G401.6 (cell line): Measurements from ENCODE around the gene PTCD2.
A peak's percentile ranks its signal among the peaks of the same experiment; 100 is the strongest.

Experiments
- FAIRE-seq: peaks from 2 replicates; lab custom pipeline; 2012; peaks lifted over from hg19 to GRCh38; lab: Jason Lieb, UNC

Gene PTCD2

DNA sequence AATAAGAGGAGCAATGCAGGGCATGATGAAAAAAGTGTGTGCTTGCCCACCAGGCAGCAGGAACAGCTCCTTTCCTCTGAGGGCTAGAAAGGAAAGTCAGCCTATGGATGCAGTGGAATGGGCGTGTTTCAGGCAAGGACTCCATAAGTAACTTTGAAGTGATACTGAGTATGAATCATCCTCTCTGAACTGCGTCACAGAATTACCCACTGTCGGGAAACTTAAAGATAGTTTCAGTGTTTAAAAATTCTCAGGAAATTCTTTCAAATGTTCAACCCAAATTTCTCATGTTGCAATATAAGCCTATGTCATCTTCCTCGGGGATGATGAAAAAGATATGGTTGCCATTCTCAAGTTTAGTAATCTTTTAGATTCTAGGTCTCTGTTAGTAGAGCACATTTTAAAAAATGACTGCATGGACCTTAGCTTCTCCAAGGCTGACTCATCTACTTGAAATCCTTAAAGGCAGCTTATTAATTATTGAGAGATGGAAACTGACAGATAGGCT is 27.7 kb downstream of the PTCD2 start:
- FAIRE-seq: no peak

DNA sequence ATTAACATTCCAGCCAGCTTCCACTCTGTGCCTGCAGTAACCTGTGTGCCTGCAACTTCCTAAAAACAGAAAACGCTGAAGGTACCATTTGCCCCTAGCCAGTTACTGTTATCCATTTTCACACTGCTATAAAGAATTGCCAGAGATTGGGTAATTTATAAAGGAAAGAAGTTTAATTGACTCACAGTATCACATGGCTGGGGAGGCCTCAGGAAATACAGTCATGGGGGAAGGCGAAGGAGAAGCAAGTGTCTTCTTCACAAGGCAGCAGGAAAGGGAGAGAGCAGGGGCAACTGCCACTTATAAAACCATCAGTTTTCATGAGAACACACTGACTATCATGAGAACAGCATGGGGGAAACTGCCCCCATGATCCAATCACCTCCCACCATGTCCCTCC is 31.2 kb downstream of the PTCD2 start:
- no peak for FAIRE-seq

DNA sequence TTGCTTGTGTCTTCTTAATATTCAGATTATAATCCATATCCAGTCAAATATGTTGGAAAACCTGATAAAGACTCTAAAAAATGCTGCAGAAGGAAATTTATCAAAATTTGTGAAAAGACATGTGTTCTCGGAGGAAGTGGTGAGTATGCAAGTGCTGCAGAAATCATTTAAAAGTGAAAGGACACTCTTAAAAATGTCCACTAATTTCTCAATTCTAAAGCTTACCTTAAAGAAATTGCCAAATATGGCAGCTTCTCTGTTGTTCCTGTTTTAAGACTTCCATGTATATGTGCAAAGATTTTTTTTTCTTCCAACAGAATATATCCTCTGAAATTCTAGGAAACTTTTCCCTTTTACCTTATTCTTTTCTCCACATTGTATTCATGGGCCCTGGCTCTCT is 32.4 kb downstream of the PTCD2 start:
- no peak for FAIRE-seq

DNA sequence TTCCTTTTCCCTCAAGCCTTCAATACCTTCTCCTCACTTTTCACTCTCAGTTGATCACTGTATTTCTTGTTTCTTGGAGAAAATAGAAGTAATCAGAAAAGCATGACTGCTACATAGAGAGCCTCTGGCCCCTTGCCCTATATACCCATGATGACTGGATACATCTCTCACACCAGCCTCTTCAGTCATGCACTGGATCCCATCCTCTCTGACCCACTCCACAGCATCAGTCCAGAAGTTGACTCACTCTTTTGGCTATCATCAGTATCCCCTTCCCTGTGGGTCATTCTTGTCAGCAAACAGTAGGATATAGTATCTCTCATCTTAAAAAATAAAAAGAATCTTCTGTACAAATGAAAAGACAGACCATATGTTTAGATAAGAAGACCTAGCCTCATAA is 32.9 kb downstream of the PTCD2 start:
- no peak for FAIRE-seq

DNA sequence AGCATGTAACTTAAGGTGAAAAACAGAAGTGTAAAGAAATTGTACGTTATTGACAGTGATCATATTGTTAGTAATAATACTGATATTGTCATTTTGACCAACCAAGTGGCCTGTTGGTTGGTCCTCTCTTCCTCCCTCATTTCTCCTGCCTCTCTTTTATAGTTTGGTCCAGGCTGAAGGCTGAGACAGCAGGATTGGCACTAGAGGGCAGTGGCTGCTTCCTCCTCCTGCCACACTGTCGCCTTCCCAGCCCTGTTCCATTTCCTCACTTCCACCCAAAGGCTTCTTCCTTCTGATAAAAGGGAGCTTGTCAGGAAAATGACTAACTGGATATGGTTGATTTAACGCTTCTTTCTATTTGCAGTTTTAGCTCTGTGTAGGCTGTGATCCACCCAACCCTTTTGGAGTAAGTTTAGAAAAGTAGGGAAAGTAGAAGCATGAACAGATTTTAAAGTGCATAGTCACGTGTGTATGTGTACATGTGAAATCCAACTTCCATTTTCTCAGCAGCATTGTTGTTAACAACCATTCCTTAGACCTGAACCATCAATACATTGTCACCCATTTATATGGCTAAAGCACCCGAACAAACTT is 35.6 kb downstream of the PTCD2 start:
- FAIRE-seq: no peak

DNA sequence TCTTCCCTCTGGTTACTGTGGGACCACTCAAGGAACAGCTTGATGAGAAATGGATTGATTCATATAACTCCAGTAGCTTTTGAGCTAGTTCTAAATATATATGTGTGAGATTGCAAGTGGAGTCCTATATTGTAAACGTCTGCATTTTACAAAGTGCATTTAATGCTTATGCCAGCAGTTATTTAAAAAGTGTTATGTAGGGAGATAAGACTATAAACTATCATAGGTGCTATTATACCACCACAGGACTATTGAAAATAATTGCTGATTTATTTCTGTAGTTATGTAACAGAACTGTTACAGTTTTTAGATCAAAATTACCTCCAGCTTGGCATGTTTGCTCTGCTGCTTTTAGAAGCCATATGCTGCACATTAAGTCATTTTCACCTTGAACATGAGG is 36.2 kb downstream of the PTCD2 start:
- FAIRE-seq: no peak

DNA sequence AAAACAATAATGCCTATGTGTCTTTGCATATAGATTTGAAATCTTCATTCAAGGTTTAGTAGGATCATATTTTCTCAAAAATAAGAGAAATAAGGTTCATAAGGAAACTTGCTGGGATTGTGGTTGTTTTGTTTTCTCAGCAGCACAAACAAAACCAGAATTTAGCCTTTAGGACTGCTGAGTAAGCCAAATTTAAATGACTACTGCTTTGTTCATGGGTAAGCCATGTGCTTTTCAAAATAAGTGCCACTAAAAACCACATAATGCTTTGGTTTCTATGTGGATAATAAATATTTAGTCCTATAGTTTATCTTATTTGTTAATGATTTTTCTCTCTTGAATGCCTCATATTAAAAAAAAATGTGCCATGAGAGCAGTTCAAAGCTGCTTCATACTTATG is 38.8 kb downstream of the PTCD2 start:
- no peak for FAIRE-seq

DNA sequence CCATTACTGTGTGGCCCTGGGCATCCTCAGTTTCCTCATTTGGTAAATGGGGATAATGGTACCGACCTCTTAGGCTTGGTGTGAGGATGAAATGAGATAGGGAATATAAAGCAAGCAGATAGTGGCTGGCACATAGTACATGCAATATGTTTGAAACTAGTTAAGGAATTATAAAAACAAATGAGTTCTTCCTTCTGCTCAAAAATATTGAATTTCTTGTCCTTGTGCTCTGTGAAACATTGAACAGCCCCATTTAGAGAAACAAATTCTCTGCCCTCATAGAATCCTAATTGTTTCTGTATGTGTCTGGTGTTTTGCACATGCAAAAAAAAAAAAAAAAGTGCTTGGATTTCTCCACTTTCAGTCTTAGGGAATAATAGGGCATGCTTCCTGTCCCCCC is 39.7 kb downstream of the PTCD2 start:
- no peak for FAIRE-seq

DNA sequence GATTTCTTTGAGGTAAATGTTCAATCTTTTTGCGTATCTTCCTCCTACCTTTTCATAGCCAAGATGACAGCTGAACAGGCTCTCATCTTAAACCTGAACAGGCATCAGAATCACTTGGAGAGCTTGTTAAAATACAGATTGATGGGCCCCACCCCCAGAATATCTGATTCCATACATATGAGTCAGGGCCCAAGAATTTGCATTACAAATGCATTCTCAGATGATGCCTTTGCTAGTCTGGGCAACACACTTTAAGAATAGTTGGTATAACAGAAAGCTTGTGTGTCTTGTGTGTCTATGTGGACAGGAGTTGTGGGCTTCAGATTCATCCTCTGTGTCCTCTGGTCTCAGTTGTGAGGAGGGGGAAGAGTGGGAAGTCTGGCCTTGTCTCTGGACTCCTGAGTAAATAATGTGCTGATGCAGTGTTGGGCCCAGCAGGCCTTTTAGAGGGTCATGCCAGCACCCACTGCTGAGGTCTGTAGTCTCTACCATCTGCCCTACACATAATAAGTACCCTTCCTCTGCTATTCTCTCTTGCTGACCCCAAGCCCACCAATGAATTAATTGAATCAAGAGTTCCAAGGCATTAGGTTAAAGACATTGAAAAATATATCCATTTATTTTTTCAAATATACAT is 43.1 kb downstream of the PTCD2 start:
- no peak for FAIRE-seq

DNA sequence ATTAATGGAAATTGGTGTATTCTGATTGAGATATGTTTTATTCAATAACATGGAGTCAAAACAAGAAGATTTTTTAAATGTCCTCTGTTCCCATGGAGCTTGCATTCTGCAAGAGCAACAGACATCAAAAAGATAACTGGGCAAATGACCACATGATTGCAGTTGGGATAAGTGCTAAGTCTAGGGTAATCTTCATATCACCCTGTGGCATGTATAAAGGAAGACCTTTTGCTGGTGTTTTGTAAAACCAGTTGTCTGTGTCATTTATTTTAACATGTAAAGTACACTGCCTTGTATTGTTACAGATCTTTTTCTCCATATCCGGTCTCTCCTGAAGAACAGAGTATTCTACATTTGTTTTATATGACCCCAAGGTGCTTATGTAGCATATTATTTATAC is 44.0 kb downstream of the PTCD2 start:
- FAIRE-seq: no peak

DNA sequence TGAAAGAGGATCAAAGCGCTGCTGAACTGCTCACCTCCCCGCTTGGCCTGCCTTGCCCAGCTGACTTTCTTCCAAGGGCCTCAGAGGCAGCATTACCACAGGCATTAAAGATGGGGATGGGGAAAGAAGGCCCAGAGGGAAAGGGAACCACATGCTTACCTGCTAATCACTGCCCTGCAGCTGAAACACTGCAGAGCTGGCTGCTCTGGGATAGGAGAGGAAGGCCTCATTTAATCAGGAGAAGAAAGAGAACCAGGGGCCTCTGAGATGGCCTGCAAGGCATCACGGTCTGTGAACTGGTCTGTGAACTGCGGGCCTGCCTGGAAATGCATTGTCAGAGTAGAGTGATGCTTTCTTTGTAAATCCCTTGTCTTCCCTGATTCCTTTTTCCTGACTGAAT is 44.8 kb downstream of the PTCD2 start:
- FAIRE-seq: no peak

DNA sequence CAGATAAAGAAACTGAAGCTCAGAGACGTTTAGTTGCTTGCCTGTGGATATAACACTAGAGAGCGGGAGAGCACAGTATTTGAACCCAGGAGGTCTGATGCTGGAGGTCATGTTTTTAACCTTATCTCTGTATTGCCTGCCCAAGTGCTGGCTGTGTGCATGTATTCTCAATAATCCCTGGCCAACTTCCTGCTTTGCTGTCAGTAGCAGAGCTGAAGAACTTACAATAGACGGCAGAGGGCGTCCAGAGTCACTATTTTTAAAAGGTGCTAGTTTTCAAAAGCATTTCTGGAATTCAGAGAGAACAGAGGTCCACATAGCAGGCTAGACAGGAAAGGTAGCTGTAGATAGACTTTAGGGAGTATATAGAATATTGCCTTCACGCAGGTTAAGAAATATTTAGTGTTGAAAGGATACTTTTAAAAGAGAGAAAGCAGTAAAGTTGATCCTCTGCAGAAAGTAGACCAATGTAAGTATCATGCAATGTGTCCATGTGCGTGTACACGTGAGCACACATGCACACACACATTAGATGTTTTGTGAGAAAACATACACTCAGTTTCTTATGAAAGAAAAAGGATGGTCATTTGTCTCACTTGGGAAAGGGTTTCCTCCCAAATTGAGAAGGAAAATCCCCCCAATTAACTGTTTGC is 46.3 kb downstream of the PTCD2 start:
- FAIRE-seq: peak; percentile 71

DNA sequence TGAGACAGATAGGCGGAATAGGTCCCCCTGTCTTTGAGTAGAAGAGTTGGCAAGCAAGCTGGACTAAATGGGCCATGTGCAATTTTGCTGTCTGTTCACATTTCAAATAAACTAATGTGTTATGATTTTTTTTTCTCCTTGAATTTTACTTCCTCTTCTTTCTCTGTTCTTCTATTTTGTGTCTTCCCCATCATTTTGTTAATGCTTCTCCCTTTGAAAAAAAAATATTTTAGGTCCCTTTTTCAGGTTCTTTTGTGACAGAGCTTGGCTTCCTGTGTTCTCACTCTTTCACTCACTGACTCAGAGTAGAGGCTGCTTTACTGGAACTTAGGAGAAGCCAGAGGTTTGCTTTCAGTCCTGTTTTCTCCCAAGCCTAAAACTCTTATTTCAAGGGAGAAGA is 48.1 kb downstream of the PTCD2 start:
- no peak for FAIRE-seq

DNA sequence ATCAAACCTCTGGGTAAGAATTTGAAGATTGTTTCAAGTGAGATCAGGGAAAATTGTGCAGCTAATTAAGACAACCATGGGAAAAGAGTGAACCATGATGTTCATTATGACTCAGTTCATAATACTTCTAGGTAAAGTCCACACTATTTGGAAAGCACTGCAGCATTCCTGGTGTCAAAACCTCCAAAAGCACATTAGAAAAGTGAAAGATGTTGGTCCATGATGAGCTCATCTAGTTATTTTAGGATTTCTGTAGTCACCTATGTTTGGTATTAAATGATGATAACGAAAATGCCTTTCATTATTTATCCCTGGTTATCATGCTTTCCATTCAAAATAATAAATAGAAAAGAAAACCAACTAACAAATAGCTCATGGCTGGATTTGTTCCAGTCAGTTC is 49.1 kb downstream of the PTCD2 start:
- no peak for FAIRE-seq

DNA sequence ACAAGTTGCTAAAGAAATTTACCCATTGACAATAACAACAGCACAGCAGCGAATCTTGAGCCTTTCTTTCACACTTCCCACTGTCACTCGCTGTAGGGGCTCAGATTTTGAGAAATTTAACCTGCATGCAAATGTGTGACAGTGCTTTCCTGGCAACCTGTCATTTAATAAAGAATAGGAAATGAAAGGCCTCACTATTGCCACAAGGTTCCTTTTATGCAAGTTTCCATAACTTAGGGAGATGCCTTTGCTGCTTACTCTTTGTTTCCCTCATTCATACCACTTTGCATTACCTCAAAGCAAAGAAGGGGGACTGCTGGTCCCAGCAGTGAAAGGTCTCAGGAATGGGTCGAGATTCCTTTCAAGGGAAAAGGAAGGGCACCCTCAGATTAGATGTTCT is 49.5 kb downstream of the PTCD2 start:
- no peak for FAIRE-seq

DNA sequence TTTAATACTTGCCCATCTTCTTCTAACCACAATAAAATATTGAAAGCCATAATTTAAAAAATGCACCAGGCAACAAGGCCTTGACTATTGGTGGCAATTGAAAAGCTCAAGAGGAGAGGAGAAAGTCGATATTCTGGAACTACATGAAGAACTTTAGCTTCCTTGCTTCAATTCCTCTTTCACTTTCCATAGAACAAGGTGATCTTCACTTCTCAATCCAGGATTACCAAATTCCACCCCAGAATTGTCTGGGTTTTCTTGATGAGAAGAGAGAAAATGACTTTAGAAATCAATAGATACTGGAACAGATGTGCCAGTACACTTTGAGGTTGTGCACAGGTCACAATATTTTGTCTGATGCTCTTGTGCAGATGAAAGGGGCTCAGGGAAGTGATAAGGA is 52.2 kb downstream of the PTCD2 start:
- no peak for FAIRE-seq

DNA sequence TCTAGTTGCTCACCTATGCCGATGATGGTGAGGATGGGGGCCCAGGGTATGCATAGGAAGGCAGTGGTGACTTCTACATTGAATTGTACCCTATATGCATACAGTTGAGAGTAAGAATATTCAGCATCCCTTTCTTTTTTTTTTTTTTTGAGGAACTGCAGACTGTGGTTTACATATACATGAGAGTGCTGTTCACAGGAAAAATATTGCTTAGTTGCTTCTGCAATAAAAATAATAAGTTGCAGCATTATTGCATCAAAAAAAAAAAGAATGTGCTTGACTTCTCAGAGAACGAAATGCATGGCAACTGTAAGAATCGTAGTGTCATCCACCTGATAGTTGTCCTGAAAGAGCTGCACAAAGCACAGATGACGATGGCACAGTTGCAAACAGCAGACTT is 52.8 kb downstream of the PTCD2 start:
- FAIRE-seq: no peak

DNA sequence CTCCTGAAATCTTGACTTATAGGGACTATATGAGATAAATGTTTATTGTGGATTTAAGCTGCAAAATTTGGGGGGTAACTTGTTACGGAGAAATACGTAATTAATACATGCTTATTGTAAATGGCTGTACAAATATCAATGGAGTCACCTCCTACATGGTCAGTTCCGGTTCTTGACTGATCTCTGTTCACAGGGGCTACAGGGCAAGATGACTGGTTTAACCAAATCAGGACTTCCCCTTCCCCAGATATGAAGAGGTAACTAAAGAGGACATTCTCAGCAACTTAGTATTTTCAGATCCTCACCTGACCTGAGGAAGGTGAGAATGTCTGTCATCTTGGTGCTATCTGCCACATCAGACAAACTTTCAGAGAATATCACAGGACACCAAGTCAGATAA is 54.7 kb downstream of the PTCD2 start:
- no peak for FAIRE-seq

DNA sequence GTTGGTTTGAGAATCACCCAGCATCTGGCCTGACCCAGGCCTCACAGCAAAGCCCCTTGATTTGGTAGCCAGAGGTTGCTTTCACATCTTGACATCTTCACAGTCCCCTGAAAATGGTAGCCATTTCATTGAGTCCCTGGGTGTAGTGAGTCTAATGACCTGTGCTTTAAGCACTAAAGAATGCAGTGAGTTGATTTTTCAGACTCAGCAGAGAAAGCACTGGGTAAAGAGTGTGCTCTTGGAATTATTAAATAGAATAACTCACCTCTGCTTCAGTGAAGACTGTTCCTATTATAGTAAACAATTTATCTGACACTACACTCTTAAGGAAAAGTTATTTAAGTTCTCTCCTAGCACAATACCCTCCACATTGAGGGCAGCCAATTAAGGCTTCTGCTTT is 56.2 kb downstream of the PTCD2 start:
- FAIRE-seq: no peak

DNA sequence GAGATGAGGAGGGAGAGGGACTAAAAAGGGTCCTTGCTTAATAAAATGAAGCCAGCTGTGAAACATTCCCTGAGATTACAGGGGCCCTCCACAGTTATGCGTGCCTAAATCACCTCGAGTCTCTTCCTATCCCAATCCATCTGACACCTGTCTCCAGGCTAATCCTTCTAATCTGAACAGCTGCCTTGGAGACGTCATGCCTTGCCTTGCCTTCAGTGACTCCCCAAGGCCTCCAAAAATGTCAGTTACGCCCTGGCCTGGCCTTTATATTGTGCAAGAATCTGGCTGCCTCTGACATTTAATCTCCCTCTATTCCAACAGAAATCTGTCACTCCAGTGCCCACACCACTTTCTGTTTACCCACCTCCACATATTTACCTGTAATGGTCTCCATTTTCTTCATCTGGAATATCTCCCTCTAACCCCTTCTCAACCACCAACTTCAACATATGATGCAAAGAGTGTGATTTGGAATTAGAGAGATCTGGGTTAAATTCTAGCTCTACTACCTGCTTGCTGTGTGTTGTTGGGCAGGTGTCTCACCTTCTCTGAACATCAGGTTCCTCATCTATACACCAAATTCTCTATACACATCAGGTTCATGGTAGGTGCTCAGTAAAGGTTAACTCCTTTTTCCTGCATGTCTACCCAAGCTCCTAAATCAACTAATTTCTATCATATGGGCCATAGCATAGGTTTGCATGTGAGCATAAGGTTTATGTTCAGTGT is 57.9 kb downstream of the PTCD2 start:
- FAIRE-seq: no peak

DNA sequence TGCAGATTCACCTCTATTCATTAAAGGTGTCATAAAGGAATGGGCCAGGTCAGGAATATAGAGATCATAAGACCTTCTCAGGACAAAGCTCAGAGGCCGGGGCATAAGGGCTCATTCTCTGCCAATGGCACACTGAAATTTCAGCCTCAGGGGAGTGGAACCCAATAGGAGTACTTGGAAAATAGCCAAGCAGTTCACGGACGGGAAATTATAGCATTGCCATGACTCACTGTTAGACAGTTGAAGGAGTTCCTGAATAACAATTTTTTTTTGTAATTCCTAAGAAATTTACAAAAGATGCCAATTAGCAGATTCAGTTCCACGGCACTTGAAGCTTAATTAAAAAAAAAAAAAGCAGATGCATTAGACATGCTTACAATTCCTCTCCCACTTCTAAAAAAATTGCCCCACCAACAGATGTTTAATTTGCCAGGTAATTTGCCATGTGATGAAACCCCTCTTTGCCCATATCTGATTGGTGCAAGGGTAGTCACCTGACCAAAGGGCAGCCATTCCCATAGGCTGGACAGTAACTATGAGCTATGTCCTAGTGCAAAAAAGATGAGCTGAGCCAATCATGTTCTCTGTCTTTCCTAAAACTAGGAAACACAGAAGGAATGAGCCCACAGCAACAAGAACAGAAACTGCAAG is 58.6 kb downstream of the PTCD2 start:
- no peak for FAIRE-seq

DNA sequence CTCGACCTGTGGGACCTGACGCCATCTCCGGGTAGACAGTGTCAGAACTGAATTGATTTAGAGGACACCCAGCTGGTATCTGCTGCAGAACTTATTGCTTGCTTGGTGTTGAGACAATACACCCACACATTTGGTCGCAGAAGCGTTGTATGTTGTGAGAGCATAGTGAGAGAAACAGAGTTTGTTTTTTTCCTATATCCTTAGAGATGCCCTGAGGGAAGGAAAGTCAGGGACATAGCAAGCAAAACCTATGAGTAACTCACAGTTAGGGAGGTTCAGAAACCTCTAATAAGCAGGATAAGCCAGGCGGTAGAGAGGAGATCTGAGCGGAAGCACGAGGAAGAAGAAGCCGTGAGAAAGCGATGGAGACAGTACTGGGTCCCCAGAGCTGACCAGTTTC is 59.8 kb downstream of the PTCD2 start:
- no peak for FAIRE-seq
